Measurements from ENCODE around the gene C11orf54.

- no peak for TF ChIP-seq CTCF (IDR thresholded peaks at IDR 0.05 in 4 of 5, conservative IDR thresholded peaks at IDR 0.05 in 1 of 5)
- TF ChIP-seq POLR2A (IDR thresholded peaks at IDR 0.05): no peak
These were observed 41.9 kb downstream of the C11orf54 start for GRCh38 chr11:93783362-93783761.

Measured in gastrocnemius medialis (tissue), 4 donors.